ENCODE data around the gene CBLB. TPM values are rescaled to one million over a fixed set of nuclear protein-coding genes. Genes with fewer than 3 reads are reported as not detected.

Gene CBLB
- total RNA-seq, 1 donor from 2014 or later: 45.9 TPM

DNA sequence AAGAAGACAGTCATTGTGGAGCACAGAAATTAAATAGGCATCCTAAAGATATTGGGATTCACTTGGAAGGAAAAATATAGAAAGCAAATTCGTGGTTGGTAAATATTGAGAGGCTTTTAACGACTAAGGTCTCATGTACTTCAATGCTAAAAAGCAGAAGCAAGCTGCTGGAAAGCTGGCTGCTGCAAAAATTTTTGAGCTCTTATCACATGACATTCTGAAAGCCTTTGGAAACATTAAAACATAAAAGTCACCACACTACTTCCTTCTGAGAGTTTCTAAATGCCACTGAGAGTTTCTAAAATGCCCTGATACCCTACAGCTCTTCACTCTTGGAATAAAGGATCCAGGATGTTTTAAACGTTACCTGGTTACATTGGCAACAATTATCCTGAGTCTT lies 39.0 kb upstream of the CBLB start:
- Histone ChIP-seq H3K27ac (ENCODE audit: low read depth, low read length) (no peak overlapping the region), H3K9ac (ENCODE audit: low read length) (no peak overlapping the region)
- peak; percentile 23 for FAIRE-seq

DNA sequence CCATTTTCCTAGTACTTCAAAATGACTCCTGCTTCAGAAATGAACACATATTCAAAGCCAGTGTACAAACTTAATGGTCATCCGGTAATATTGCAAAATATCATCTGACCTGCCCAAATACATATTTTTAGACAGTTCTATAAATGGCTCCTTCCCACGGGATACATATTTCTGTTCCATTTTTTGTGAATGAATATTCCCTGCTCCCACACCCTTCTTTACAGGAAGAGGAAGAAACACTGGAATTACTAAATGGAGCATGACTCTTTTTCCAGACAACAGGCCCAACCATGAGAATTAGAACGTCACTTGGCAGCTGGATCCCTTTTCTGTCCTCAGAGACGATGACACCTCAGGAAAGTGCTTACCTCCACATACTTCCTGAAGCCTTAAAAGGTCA lies 38.0 kb upstream of the CBLB start:
- H3K9me3 Mint-ChIP-seq (ENCODE audit: unreplicated experiment): no peaks in the 10 kb centered on the region
- H3K4me3 Mint-ChIP-seq (ENCODE audit: unreplicated experiment): no peak overlapping the region
- H3K4me2 ChIP-seq (ENCODE audit: low read length): no peak overlapping the region
- no peaks in the 10 kb centered on the region for H3K36me3 ChIP-seq (ENCODE audit: insufficient read depth, low read length)
- no peaks in the 10 kb centered on the region for H3K27me3 ChIP-seq (ENCODE audit: insufficient read depth, low read length)
- peak overlapping the region; percentile 18 for H3K9ac ChIP-seq (ENCODE audit: low read length)
- TF ChIP-seq EZH2 (IDR thresholded peaks at IDR 0.05; ENCODE audit: insufficient read depth, low read length): no peak
- TF ChIP-seq, protein P1, sequence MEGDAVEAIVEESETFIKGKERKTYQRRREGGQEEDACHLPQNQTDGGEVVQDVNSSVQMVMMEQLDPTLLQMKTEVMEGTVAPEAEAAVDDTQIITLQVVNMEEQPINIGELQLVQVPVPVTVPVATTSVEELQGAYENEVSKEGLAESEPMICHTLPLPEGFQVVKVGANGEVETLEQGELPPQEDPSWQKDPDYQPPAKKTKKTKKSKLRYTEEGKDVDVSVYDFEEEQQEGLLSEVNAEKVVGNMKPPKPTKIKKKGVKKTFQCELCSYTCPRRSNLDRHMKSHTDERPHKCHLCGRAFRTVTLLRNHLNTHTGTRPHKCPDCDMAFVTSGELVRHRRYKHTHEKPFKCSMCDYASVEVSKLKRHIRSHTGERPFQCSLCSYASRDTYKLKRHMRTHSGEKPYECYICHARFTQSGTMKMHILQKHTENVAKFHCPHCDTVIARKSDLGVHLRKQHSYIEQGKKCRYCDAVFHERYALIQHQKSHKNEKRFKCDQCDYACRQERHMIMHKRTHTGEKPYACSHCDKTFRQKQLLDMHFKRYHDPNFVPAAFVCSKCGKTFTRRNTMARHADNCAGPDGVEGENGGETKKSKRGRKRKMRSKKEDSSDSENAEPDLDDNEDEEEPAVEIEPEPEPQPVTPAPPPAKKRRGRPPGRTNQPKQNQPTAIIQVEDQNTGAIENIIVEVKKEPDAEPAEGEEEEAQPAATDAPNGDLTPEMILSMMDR (IDR thresholded peaks at IDR 0.05; ENCODE audit: insufficient read depth, low read depth, low read length): no peak
- no peaks in the 10 kb centered on the region for H3K36me3 Mint-ChIP-seq (ENCODE audit: low read depth, unreplicated experiment)
- FAIRE-seq (peak; percentile 68), DNase-seq (ENCODE audit: low read depth) (peak; percentile 72)
- H3K4me1 Mint-ChIP-seq (ENCODE audit: low read depth, unreplicated experiment): peaks cover 14% of the 10 kb centered on the region
- no peak overlapping the region for H3K27ac Mint-ChIP-seq (ENCODE audit: unreplicated experiment)
- no peaks in the 10 kb centered on the region for H3K27me3 Mint-ChIP-seq (ENCODE audit: low read depth, unreplicated experiment)
- H4K20me1 ChIP-seq (ENCODE audit: insufficient read depth, low read length): no peaks in the 10 kb centered on the region
- no peaks in the 10 kb centered on the region for H3K4me1 ChIP-seq (ENCODE audit: insufficient read depth, low read length)
- no peaks in the 10 kb centered on the region for H3K9me3 ChIP-seq (ENCODE audit: insufficient read depth, low read depth, low read length)
- no peaks in the 10 kb centered on the region for H3K79me2 ChIP-seq (ENCODE audit: insufficient read depth, low read length)
- H3K27ac ChIP-seq (ENCODE audit: low read depth, low read length): no peak overlapping the region
- H2AFZ ChIP-seq (ENCODE audit: low read depth, low read length): peak overlapping the region; percentile 42
- no peak overlapping the region for H3K4me3 ChIP-seq (ENCODE audit: insufficient read depth, low read depth, low read length)

More for the DNA sequence above, 39.0 kb upstream of the CBLB start:
- Mint-ChIP-seq H3K4me1 (ENCODE audit: low read depth, unreplicated experiment) (peaks cover 14% of the 10 kb centered on the region), H3K9me3 (ENCODE audit: unreplicated experiment) (no peaks in the 10 kb centered on the region), H3K4me3 (ENCODE audit: unreplicated experiment) (no peak overlapping the region), H3K27me3 (ENCODE audit: low read depth, unreplicated experiment) (no peaks in the 10 kb centered on the region), H3K36me3 (ENCODE audit: low read depth, unreplicated experiment) (no peaks in the 10 kb centered on the region), H3K27ac (ENCODE audit: unreplicated experiment) (no peak overlapping the region)
- no peak for DNase-seq (ENCODE audit: low read depth)
- Histone ChIP-seq H2AFZ (ENCODE audit: low read depth, low read length) (no peak overlapping the region), H3K4me3 (ENCODE audit: insufficient read depth, low read depth, low read length) (no peak overlapping the region), H4K20me1 (ENCODE audit: insufficient read depth, low read length) (no peaks in the 10 kb centered on the region), H3K27me3 (ENCODE audit: insufficient read depth, low read length) (no peaks in the 10 kb centered on the region), H3K9me3 (ENCODE audit: insufficient read depth, low read depth, low read length) (no peaks in the 10 kb centered on the region), H3K4me2 (ENCODE audit: low read length) (no peak overlapping the region), H3K36me3 (ENCODE audit: insufficient read depth, low read length) (no peaks in the 10 kb centered on the region), H3K4me1 (ENCODE audit: insufficient read depth, low read length) (no peaks in the 10 kb centered on the region), H3K79me2 (ENCODE audit: insufficient read depth, low read length) (no peaks in the 10 kb centered on the region)
- TF ChIP-seq, protein P1 (IDR thresholded peaks at IDR 0.05; ENCODE audit: insufficient read depth, low read depth, low read length): no peak
- no peak for TF ChIP-seq EZH2 (IDR thresholded peaks at IDR 0.05; ENCODE audit: insufficient read depth, low read length)

DNA sequence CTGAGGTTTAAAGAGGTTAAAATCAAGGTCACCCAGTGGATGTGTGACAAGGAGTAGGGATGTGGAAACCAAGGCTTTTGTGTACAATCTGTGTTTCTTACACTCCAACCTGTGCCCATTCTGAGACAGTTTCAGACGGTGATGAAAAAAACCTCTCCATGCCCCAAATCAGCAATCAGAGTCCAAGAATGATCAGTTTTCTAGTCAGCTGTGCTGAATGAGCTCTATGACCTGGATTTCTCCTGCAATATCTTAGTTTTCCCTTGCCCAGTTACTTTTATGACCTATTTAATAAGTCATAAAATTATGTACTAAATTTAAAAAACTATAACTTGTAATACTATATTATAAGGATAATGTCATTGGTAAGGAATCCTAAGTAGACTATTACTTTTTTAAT lies 37.5 kb upstream of the CBLB start:
- no peak overlapping the region for H2AFZ ChIP-seq (ENCODE audit: low read depth, low read length)
- H3K9me3 ChIP-seq (ENCODE audit: insufficient read depth, low read depth, low read length): no peaks in the 10 kb centered on the region
- H3K4me3 Mint-ChIP-seq (ENCODE audit: unreplicated experiment): no peak overlapping the region
- DNase-seq (ENCODE audit: low read depth) (no peak), FAIRE-seq (no peak)
- H3K4me1 ChIP-seq (ENCODE audit: insufficient read depth, low read length): no peaks in the 10 kb centered on the region
- no peaks in the 10 kb centered on the region for H3K27me3 ChIP-seq (ENCODE audit: insufficient read depth, low read length)
- peaks cover 14% of the 10 kb centered on the region for H3K4me1 Mint-ChIP-seq (ENCODE audit: low read depth, unreplicated experiment)
- H4K20me1 ChIP-seq (ENCODE audit: insufficient read depth, low read length): no peaks in the 10 kb centered on the region
- H3K36me3 ChIP-seq (ENCODE audit: insufficient read depth, low read length): no peaks in the 10 kb centered on the region
- no peaks in the 10 kb centered on the region for H3K27me3 Mint-ChIP-seq (ENCODE audit: low read depth, unreplicated experiment)
- no peaks in the 10 kb centered on the region for H3K36me3 Mint-ChIP-seq (ENCODE audit: low read depth, unreplicated experiment)
- H3K4me2 ChIP-seq (ENCODE audit: low read length): no peak overlapping the region
- no peaks in the 10 kb centered on the region for H3K79me2 ChIP-seq (ENCODE audit: insufficient read depth, low read length)
- no peaks in the 10 kb centered on the region for H3K9me3 Mint-ChIP-seq (ENCODE audit: unreplicated experiment)
- no peak overlapping the region for H3K9ac ChIP-seq (ENCODE audit: low read length)
- H3K4me3 ChIP-seq (ENCODE audit: insufficient read depth, low read depth, low read length): no peak overlapping the region
- H3K27ac ChIP-seq (ENCODE audit: low read depth, low read length): no peak overlapping the region
- no peak overlapping the region for H3K27ac Mint-ChIP-seq (ENCODE audit: unreplicated experiment)
- TF ChIP-seq EZH2 (IDR thresholded peaks at IDR 0.05; ENCODE audit: insufficient read depth, low read length): no peak
- TF ChIP-seq, protein P1 (IDR thresholded peaks at IDR 0.05; ENCODE audit: insufficient read depth, low read depth, low read length): no peak

All from astrocyte (in vitro differentiated cells and primary cell).